GM12878 (cell line): ENCODE data around the gene NCOA6.

Experiments
- ASH2L ChIP-seq: fragments of 300-600, 200-600 bp; sonication (generic); IDR thresholded peaks from 2 replicates; pipeline ENCODE4 v1.6.1; 2017; ENCODE audit warnings: low read depth, mild to moderate bottlenecking, borderline replicate concordance
- ETV6 ChIP-seq, 2 experiments: fragments of 450-650 bp in 1 of 2; IDR thresholded peaks in 1 of 2; conservative IDR thresholded peaks in 1 of 2; 2 replicates each; pipeline ENCODE4 v1.6.1; 2014; ENCODE audit warnings: antibody characterized with exemption in 1 of 2, borderline replicate concordance in 1 of 2, low read depth in 1 of 2, mild to moderate bottlenecking in 1 of 2, moderate library complexity in 1 of 2
- EZH2 ChIP-seq: IDR thresholded peaks from 2 replicates; pipeline ENCODE4 v1.6.1; 2012; ENCODE audit warnings: low read depth, mild to moderate bottlenecking, control low read depth, inconsistent platforms, low read length, borderline replicate concordance; ENCODE audit not compliant: control insufficient read depth
- HDGF ChIP-seq: fragments of 450-650 bp; IDR thresholded peaks from 2 replicates; pipeline ENCODE4 v1.6.1; 2016; ENCODE audit warnings: antibody characterized with exemption
- MXI1 ChIP-seq: fragments of 150-350 bp; IDR thresholded peaks from 2 replicates; pipeline ENCODE4 v1.6.1; 2011; ENCODE audit warnings: low read depth, mild to moderate bottlenecking, inconsistent platforms, low read length, improper control_type of control experiment
- NR2F1 ChIP-seq: fragments of 450-650 bp; conservative IDR thresholded peaks from 2 replicates; pipeline ENCODE4 v1.6.1; 2017; ENCODE audit warnings: mild to moderate bottlenecking
- POLR2A ChIP-seq: IDR thresholded peaks from 2 replicates; pipeline ENCODE4 v1.6.1; 2011; ENCODE audit warnings: low read depth, mild to moderate bottlenecking, low read length
- TAF1 ChIP-seq: IDR thresholded peaks from 2 replicates; pipeline ENCODE4 v1.6.1; 2011; ENCODE audit warnings: mild to moderate bottlenecking, low read depth, low read length, borderline replicate concordance
- TCF7 ChIP-seq: IDR thresholded peaks from 2 replicates; pipeline ENCODE4 v1.6.1; 2014; ENCODE audit warnings: antibody characterized with exemption, borderline replicate concordance
- TF ChIP-seq, protein P1 (sequence below): IDR thresholded peaks from 2 replicates; pipeline ENCODE4 v1.6.1; 2011; ENCODE audit warnings: low read depth, mild to moderate bottlenecking, low read length, moderate library complexity, borderline replicate concordance; ENCODE audit errors: extremely low read depth
- TF ChIP-seq, protein P2 (sequence below): IDR thresholded peaks from 2 replicates; pipeline ENCODE4 v1.6.1; 2012; ENCODE audit warnings: low read depth, low read length, improper control_type of control experiment
- TF ChIP-seq, protein P3 (sequence below), 3 experiments: IDR thresholded peaks in 2 of 3; conservative IDR thresholded peaks in 1 of 3; 2 replicates each; pipeline ENCODE4 v1.5.1; 2011; ENCODE audit warnings: low read depth in 3 of 3, low read length in 3 of 3, mild to moderate bottlenecking in 3 of 3, control low read depth in 2 of 3, moderate library complexity in 2 of 3, inconsistent platforms in 1 of 3, mixed read lengths in 1 of 3; ENCODE audit not compliant: control insufficient read depth in 2 of 3, insufficient read depth in 1 of 3; ENCODE audit errors: extremely low read depth in 1 of 3

DNA sequence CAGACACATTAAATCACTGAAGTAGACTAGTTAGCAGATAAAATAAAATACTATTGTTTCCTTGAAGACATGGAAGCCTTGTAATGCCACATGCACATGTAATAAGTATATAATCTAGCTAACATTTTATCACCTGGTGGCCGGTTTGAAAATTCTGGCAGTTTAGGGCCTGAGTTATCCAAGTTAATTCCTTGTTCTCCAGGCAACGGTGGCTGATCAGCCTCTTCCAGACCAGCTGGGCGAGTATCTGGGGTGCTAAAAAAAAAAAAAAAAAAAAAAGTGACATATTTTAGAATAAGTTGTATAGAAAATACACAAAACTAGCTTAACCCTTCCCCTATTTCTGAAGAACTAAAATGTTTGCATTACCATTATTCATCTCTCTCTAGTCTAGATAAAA, 78.8 kb downstream of the NCOA6 start:
- no peak for TF ChIP-seq MXI1
- no peak for TF ChIP-seq EZH2
- TF ChIP-seq TAF1 = no peak
- TF ChIP-seq, protein P1, sequence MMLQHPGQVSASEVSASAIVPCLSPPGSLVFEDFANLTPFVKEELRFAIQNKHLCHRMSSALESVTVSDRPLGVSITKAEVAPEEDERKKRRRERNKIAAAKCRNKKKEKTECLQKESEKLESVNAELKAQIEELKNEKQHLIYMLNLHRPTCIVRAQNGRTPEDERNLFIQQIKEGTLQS = no peak
- TF ChIP-seq ASH2L = no peak
- TF ChIP-seq HDGF = no peak
- no peak for TF ChIP-seq POLR2A
- no peak for TF ChIP-seq ETV6 (conservative IDR thresholded peaks at IDR 0.05 in 1 of 2, IDR thresholded peaks at IDR 0.05 in 1 of 2; ENCODE audit: borderline replicate concordance in 1 of 2, low read depth in 1 of 2)
- TF ChIP-seq, protein P2, sequence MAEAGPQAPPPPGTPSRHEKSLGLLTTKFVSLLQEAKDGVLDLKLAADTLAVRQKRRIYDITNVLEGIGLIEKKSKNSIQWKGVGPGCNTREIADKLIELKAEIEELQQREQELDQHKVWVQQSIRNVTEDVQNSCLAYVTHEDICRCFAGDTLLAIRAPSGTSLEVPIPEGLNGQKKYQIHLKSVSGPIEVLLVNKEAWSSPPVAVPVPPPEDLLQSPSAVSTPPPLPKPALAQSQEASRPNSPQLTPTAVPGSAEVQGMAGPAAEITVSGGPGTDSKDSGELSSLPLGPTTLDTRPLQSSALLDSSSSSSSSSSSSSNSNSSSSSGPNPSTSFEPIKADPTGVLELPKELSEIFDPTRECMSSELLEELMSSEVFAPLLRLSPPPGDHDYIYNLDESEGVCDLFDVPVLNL = no peak
- TF ChIP-seq TCF7 = no peak
- TF ChIP-seq NR2F1 = no peak
- TF ChIP-seq, protein P3, sequence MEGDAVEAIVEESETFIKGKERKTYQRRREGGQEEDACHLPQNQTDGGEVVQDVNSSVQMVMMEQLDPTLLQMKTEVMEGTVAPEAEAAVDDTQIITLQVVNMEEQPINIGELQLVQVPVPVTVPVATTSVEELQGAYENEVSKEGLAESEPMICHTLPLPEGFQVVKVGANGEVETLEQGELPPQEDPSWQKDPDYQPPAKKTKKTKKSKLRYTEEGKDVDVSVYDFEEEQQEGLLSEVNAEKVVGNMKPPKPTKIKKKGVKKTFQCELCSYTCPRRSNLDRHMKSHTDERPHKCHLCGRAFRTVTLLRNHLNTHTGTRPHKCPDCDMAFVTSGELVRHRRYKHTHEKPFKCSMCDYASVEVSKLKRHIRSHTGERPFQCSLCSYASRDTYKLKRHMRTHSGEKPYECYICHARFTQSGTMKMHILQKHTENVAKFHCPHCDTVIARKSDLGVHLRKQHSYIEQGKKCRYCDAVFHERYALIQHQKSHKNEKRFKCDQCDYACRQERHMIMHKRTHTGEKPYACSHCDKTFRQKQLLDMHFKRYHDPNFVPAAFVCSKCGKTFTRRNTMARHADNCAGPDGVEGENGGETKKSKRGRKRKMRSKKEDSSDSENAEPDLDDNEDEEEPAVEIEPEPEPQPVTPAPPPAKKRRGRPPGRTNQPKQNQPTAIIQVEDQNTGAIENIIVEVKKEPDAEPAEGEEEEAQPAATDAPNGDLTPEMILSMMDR (IDR thresholded peaks at IDR 0.05 in 2 of 3, conservative IDR thresholded peaks at IDR 0.05 in 1 of 3; ENCODE audit: control insufficient read depth in 2 of 3, extremely low read depth in 1 of 3, insufficient read depth in 1 of 3, low read depth in 3 of 3, low read length in 3 of 3) = no peak
